Measurements from ENCODE around the gene FADS1.

FADS1 gene

GRCh38 chr11:61846362-61847020, 29.7 kb upstream of the FADS1 start:
- DNase-seq (ENCODE audit: low read depth): no peak

GRCh38 chr11:61844909-61845565, 28.2 kb upstream of the FADS1 start:
- DNase-seq (ENCODE audit: low read depth): no peak

- no peak for DNase-seq (ENCODE audit: low read depth)
These were observed 25.7 kb upstream of the FADS1 start for GRCh38 chr11:61842528-61842820.

GRCh38 chr11:61841636-61842527, 25.1 kb upstream of the FADS1 start:
- no peak for DNase-seq (ENCODE audit: low read depth)

GRCh38 chr11:61840371-61840770, 23.6 kb upstream of the FADS1 start:
- no peak for DNase-seq (ENCODE audit: low read depth)

- DNase-seq (ENCODE audit: low read depth): no peak
These were observed 22.9 kb upstream of the FADS1 start for GRCh38 chr11:61839742-61840141.

- DNase-seq (ENCODE audit: low read depth): no peak
These were observed 22.1 kb upstream of the FADS1 start for GRCh38 chr11:61838921-61839320.

GRCh38 chr11:61838501-61838900, 21.7 kb upstream of the FADS1 start:
- DNase-seq (ENCODE audit: low read depth): no peak

GRCh38 chr11:61837411-61838005, 20.7 kb upstream of the FADS1 start:
- DNase-seq (ENCODE audit: low read depth): no peak

- no peak for DNase-seq (ENCODE audit: low read depth)
These were observed 19.4 kb upstream of the FADS1 start for GRCh38 chr11:61836193-61836592.

- peak; percentile 41 for DNase-seq (ENCODE audit: low read depth)
These were observed 17.7 kb upstream of the FADS1 start for GRCh38 chr11:61834278-61835048.

GRCh38 chr11:61833926-61834277, 17.1 kb upstream of the FADS1 start:
- DNase-seq (ENCODE audit: low read depth): no peak

- DNase-seq (ENCODE audit: low read depth): peak; percentile 58
These were observed 16.7 kb upstream of the FADS1 start for GRCh38 chr11:61833471-61833870.

GRCh38 chr11:61832754-61833153, 16.0 kb upstream of the FADS1 start:
- DNase-seq (ENCODE audit: low read depth): no peak

- no peak for DNase-seq (ENCODE audit: low read depth)
These were observed 15.4 kb upstream of the FADS1 start for GRCh38 chr11:61832207-61832606.

GRCh38 chr11:61830237-61831105, 13.7 kb upstream of the FADS1 start:
- DNase-seq (ENCODE audit: low read depth): no peak

- DNase-seq (ENCODE audit: low read depth): no peak
These were observed 13.0 kb upstream of the FADS1 start for GRCh38 chr11:61829806-61830205.

GRCh38 chr11:61828629-61829407, 12.0 kb upstream of the FADS1 start:
- DNase-seq (ENCODE audit: low read depth): peak; percentile 25

GRCh38 chr11:61828379-61828628, 11.5 kb upstream of the FADS1 start:
- no peak for DNase-seq (ENCODE audit: low read depth)

- peak; percentile 82 for DNase-seq (ENCODE audit: low read depth)
These were observed 11.0 kb upstream of the FADS1 start, which contains the start of gene FADS2 for GRCh38 chr11:61827571-61828378. Gene FADS2 (plus strand): TSS chr11:61828300. CDS start chr11:61828391, 91 bp downstream.
